SK-N-MC (cell line): Measurements from ENCODE around the gene ERG.

Source experiments
- DNase-seq: peaks from one replicate; pipeline ENCODE4 v3.0.0-alpha.2; 2011; ENCODE audit warnings: low read depth, low spot score
- H3K27ac ChIP-seq: fragments of 200-600 bp; sonication (generic); 2 replicates; pipeline ENCODE4 v1.5.1; 2016; ENCODE audit warnings: mixed run types
- H3K36me3 ChIP-seq: fragments of 200-600 bp; sonication (generic); 2 replicates; pipeline ENCODE4 v1.6.1; 2017; ENCODE audit warnings: antibody characterized with exemption, low read length, mixed read lengths; ENCODE audit not compliant: insufficient read depth
- H3K4me3 ChIP-seq: fragments of 200-600 bp; sonication (generic); 2 replicates; pipeline ENCODE4 v1.5.1; 2016
- H3K9ac ChIP-seq: fragments of 200-600 bp; sonication (generic); 2 replicates; pipeline ENCODE4 v1.8.0; 2017; ENCODE audit warnings: mixed run types, mixed read lengths; ENCODE audit not compliant: insufficient read length
- H3K9me3 ChIP-seq: fragments of 200-600 bp; sonication (generic); 2 replicates; pipeline ENCODE4 v1.6.1; 2017; ENCODE audit warnings: low read depth, mild to moderate bottlenecking, antibody characterized with exemption, low read length, moderate library complexity, mixed read lengths
- EZH2 ChIP-seq: fragments of 200-600 bp; sonication (generic); IDR thresholded peaks from one replicate; pipeline ENCODE4 v1.6.1; 2017; ENCODE audit warnings: antibody characterized with exemption
- FOXP2 ChIP-seq: optimal IDR thresholded peaks from 2 replicates; pipeline ENCODE3; 2011; ENCODE audit warnings: mild to moderate bottlenecking, moderate library complexity; ENCODE audit not compliant: insufficient read depth; ENCODE audit errors: extremely low read length, control extremely low read depth
- POLR2AphosphoS5 ChIP-seq: IDR thresholded peaks from 2 replicates; pipeline ENCODE4 v1.6.1; 2012; ENCODE audit warnings: mild to moderate bottlenecking, low read depth, low read length, borderline replicate concordance

The ERG gene

DNA sequence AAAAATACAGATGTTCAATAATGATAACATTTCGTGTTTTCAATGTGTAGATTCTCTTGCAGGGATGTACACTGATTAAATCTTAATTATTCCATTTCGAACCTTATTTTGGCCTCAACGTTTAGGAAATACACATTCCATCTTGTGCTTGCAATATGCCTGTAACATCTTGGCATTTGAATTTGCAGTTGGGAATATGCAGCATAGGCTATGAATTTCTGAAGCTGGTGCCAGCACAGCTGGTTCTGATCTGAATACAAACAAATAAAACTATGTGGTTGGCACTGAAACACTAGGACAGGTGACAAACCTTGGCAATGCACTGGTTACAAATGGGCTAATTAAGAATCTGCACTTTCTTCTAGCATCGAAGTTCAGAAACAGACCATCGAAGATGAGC, 108.4 kb downstream of the ERG start:
- no peak for TF ChIP-seq FOXP2
- Histone ChIP-seq H3K27ac (no peak overlapping the region), H3K9ac (no peak overlapping the region), H3K36me3 (no peaks in the 10 kb centered on the region), H3K4me3 (no peak overlapping the region), H3K9me3 (no peaks in the 10 kb centered on the region)
- DNase-seq, result no peak

DNA sequence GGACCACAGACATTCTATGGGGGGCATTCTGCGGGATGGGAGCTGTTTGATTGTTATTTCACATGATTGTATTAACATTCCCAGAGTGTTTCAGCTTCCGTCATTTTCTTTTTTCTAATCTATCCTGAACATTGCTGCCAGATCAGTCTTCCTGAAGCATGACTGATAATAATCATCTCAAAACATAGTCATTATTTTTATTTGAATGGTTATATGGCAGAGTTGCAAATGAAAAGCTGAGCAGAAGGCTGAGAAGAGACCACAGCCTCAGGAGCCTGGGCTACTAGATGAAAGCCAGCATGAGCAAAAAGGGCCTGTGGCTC, 109.0 kb downstream of the ERG start:
- no peak overlapping the region for H3K4me3 ChIP-seq
- no peak overlapping the region for H3K9ac ChIP-seq
- DNase-seq, result no peak
- H3K9me3 ChIP-seq, result no peaks in the 10 kb centered on the region
- H3K36me3 ChIP-seq, result no peaks in the 10 kb centered on the region
- TF ChIP-seq FOXP2, result no peak
- TF ChIP-seq EZH2, result no peak
- no peak for TF ChIP-seq POLR2AphosphoS5
- no peak overlapping the region for H3K27ac ChIP-seq

DNA sequence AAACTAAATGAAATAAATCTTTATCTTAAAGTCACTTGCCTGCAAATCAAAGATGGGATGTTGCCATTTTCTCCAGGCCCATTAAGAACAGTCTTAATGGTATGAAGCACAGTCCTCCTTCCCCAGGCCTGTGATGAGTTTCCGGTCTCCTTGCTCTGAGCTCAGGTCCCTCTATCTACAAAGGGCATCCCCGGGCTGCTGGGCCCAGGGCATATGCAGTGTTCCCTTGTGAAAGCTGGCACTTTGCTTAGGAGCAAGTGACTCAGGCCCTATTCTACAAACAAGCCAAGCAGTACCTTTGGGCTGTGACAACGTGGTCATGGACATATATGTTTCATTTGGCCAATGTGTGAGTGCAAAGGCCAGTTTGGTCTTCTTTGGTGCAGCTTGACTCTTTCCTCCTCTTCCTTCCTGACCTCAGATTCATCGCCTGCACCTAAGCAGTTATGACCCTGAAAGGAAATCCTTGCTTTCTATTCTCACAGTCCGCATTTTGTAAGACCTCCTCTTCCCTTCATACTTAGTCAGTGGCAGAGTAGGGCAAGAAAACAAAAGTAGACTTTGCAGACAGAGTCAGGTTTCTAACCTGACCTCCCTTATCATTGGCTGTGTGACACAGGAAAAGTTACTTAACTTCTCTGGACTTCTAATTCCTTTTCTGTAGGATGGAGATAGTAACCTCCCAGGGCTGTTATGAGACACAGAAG, 109.5 kb downstream of the ERG start:
- TF ChIP-seq EZH2 (no peak), FOXP2 (no peak), POLR2AphosphoS5 (no peak)
- Histone ChIP-seq H3K27ac (no peak overlapping the region), H3K4me3 (no peak overlapping the region), H3K36me3 (no peaks in the 10 kb centered on the region), H3K9me3 (no peaks in the 10 kb centered on the region), H3K9ac (no peak overlapping the region)
- DNase-seq, result no peak

DNA sequence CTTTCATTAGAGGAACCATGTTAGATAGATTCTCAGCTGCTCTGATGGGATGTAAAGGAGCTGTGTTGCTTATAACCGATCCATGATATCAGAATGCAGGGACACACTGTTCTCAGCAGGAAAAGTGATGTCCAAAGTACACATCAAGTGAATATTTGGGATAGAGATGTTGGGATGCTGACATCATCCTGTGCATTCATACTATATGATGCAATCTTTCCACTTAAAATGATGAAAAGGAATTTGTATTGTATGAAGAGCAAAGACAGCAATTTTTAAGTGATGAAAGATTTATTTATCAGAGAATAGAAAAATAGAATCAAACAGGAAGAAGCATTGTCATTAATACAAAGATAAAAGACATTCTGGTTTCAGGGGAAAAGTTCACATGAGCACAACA, 110.1 kb downstream of the ERG start:
- DNase-seq, result no peak
- no peak overlapping the region for H3K27ac ChIP-seq
- no peaks in the 10 kb centered on the region for H3K9me3 ChIP-seq
- H3K4me3 ChIP-seq, result no peak overlapping the region
- no peak for TF ChIP-seq EZH2
- no peak for TF ChIP-seq FOXP2
- TF ChIP-seq POLR2AphosphoS5, result no peak
- no peaks in the 10 kb centered on the region for H3K36me3 ChIP-seq
- no peak overlapping the region for H3K9ac ChIP-seq

DNA sequence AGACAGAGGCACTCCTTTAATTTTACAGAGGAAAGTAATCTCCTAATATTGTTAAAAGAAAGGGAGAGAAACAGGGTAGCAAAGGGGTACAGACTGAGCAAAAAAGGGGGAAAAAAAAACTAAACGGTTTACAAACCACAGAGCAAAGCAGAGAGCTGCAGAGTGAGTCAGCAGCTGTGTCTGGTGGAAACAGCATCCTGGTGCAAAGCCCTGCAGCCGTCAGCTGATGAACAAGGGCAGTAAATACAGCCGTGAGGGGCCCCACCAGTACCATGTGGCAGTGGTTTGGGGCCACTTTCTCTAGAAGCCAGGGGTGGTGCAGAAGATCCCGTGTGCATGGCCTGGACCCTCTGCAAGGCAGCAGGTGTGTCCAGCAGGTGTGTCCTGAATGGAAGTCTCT, 111.3 kb downstream of the ERG start:
- Histone ChIP-seq H3K9me3 (no peaks in the 10 kb centered on the region), H3K36me3 (no peaks in the 10 kb centered on the region), H3K9ac (no peak overlapping the region), H3K4me3 (no peak overlapping the region), H3K27ac (no peak overlapping the region)
- TF ChIP-seq POLR2AphosphoS5, result no peak
- no peak for DNase-seq

DNA sequence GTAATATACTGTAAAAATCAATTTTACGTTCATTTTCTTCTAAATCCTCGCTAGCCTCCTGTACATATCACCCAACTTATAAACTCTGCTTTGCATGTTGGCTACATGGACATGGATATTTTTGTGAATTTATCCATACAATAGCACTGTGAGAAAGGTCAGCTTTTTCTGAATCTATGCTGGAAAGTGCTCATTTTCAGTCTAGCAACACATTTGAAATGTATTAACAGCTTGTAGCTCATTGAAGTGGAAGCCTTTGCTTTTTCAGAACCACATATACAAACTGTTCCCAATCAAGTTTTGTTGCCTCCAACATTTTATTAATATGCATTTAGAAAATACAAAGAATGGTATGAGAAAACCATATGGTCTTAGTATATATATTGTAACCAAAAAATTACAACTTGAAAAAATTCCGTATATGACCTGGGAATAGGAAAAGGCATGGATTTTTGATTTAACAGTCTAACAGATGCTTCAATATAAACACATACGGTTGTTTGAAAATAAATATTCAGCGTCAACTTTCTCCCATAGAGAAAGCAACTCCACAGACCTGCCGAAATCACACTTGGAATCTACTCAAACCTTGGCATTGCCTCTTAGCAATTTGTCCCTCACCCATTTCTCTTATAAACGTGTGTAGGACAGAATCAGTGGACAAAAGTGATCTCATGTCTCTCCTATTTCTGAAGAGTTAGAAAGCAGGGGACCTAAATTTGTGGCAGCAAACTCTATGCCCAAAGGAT, 112.7 kb downstream of the ERG start:
- TF ChIP-seq EZH2 (no peak), FOXP2 (no peak), POLR2AphosphoS5 (no peak)
- Histone ChIP-seq H3K4me3 (no peak overlapping the region), H3K9me3 (no peaks in the 10 kb centered on the region), H3K27ac (no peak overlapping the region), H3K36me3 (no peaks in the 10 kb centered on the region), H3K9ac (no peak overlapping the region)
- no peak for DNase-seq

DNA sequence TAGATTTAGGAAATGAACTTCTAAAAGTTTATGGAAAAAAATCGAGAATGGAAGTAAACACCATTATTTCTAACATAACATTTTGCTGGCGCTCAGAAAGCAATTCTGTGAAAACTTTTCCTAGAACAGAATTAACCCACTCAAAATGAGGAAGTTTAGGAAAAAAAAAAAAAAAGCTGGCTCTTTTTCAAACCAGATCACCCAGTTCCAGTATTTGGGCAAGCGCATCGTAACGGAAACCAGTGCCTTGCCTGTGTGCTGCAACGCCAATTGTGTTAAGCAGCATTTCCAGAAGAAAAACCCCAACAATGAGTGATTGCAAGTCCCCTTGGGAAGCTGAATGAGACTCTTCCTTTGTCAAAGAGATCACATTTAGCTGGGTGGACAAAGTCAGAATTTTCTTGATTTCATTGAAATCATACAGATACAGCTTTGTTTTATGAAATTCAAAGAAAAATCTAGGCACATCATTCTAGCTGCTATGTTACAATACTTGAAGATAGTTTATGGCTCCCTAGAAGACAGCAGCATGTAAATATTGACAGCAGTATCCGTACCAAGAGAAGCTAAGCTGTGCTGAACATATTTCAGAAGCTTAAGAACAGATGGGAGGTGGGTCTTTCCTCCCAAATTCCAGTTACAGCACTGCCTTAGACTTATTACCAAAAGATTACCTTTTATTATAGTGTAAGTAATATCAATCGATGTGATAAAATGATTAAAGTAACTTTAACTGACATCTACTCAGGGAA, 113.4 kb downstream of the ERG start:
- TF ChIP-seq EZH2, result no peak
- no peak for TF ChIP-seq FOXP2
- no peak for TF ChIP-seq POLR2AphosphoS5
- no peaks in the 10 kb centered on the region for H3K36me3 ChIP-seq
- H3K27ac ChIP-seq, result no peak overlapping the region
- no peaks in the 10 kb centered on the region for H3K9me3 ChIP-seq
- no peak for DNase-seq
- H3K9ac ChIP-seq, result no peak overlapping the region
- H3K4me3 ChIP-seq, result no peak overlapping the region

DNA sequence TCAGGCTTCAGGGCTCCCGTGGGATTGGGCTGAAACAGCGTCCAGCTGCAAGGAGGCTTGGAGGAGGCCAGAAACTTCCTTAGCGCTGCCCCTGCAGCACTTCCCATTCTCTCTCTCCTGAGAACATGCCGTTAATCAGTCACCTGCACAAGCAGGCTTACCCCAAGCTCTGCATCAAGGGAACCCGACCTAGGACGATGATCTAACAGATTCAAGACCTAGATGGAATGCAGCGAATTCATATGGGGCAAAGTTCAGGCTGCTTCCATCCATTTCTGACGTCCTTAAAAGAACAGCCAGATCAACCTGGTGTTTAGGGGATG, 114.1 kb downstream of the ERG start:
- H3K4me3 ChIP-seq, result no peak overlapping the region
- H3K36me3 ChIP-seq, result no peaks in the 10 kb centered on the region
- H3K9me3 ChIP-seq, result no peaks in the 10 kb centered on the region
- no peak overlapping the region for H3K9ac ChIP-seq
- no peak for DNase-seq
- TF ChIP-seq FOXP2, result no peak
- no peak for TF ChIP-seq POLR2AphosphoS5
- TF ChIP-seq EZH2, result no peak
- H3K27ac ChIP-seq, result no peak overlapping the region
